NCI-H748 (cell line): ENCODE results near the gene UTS2.
A peak's percentile ranks its signal among the peaks of the same experiment; 100 is the strongest.

Experiments used
- DNase-seq: peaks from one replicate; lab custom pipeline; 2025; ENCODE audit not compliant: unreplicated experiment; lab: John Stamatoyannopoulos, UW

UTS2 gene

DNA sequence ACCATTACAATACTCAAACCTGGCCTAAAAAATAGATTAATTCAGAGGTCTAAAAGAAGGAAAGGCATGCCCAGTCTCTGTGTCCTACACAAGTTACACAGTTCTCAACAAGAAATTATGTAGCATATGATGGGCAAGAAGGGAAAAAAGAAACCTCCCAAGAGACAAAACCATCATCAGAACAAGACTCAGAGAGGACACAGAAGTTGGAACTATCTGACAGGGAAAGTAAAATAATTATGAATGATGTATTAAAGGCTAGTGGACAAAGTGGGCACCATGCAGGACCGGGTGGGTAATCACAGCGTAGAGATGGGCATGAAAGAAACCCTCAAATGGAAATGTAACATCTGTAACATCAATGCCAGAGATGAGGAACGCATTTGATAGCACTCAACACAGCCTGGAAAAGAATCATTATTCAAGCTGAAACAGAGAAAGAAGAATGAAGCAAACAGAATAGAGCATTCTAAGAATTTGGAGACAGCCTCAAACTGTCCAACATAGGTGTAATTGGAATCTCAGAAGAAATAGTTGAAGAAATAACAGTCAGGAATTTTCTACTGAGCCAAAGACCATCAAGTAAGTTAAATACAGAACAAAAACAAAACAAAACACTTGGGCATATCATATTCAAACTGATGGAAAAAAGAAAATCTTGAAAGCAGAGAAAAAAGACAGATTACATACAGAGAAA, 39.0 kb downstream of the UTS2 start:
- DNase-seq, result no peak

DNA sequence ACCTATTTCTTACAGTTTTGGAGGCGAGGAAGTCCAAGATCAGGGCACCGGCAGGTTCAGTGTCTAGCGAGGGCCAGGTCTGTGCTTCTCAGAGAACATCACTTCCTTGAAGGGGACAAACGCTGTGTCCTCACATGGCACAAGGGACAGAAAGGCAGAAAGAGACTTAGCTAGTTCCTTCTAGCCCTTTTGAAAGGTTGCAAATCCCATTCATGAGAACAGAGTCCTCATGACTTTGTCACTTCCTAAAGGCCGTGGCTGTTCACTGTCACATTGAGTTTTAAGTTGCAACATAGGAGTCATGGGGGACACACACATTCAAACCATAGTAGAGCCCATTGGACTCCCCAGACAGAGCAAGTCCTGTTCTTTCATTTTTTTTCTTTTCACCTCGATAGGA, 41.4 kb downstream of the UTS2 start:
- no peak for DNase-seq

DNA sequence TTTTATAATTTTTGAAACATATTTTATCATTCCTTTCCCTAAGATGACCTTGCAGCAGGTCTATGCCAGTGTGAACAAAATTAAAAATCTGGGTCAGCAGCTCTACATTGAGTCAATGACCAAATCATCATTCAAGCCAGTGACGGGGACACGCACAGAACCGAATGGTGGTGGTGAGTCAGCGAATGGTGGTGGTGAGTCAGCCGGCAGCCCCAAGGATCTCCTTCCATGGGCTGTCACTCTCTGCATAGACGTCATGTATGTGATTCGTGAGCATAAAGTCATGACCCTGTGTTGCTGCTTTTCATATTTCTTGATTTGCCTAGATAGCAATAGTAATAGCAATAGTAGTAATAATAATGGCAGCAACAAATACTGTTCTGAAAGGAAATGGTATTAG, 42.5 kb downstream of the UTS2 start:
- no peak for DNase-seq

DNA sequence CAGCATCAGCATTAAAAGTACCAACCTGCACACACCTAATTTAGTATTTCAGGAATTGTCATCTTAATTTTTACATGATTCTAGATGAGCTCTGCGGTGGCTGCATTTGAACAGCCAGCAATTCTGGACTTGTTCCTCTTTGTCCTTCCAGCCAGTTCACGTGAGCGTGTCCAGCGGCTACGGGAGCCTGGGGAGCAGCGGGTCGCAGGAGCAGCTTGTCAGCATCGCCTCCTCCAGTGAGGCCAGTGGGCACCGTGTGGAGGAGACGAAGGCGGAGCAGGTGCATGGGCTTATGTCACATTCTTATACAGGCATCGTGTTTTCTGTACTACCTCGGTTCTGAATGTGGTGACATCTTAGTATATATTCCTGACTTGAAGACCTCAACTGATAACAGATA, 43.1 kb downstream of the UTS2 start:
- DNase-seq, result no peak

DNA sequence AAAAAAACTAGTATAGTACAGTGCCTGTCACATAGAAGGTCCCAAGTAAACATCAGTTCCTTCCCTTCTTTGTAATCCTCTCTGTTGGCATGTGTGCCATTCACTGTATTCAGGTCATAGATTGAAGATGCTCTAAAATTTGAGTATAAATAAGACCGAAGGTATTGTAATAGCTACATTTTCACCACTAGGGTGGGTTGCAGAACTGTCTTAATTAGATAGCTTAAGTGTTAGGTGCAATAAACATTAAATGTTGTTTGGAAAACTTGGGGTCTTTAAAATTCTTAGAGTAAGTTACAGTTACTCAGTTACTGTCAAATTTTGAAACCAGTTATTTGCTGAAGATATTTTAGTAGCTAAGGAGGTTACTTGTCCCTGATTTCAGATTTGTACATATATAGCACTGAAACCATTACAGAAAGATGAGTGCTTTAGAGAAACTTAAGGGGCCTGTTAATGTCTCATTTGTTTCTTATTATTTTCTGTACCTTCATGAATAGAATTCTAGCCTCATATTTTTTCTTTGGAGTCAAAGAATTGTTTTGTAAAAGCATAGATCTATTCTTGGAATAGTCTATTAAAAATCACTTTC, 44.5 kb downstream of the UTS2 start:
- DNase-seq, result peak; percentile 5

DNA sequence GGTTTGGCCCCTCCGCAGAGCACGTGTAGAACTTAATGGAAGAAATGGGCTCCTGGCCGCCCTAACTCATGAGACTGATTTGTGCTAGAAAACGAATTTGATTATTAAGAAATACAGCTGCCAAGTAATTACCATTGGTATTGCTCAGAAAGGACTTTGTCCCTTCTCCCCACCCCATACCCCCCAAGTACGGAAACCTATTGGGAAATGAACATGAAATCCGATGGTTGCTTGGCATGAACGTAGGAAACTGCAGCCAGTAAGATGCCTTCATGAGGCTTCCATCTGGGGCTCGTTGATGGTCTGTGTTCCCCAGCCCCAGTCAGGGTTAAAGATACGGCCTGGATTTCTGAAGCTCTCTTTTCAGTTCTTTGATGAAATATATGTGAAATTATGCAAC, 47.4 kb downstream of the UTS2 start:
- no peak for DNase-seq
